IPS DF 6.9 (cell line): Measurements from ENCODE around the gene OPN1SW.

Experiments
- DNase-seq: peaks from one replicate; pipeline ENCODE4 v3.0.0-alpha.2; 2013; ENCODE audit warnings: low read depth, low spot score
- H3K27ac ChIP-seq: one replicate; pipeline ENCODE4 v1.5.1; 2013; ENCODE audit warnings: low read length, control low read depth
- H3K27me3 ChIP-seq: 2 replicates; pipeline ENCODE4 v1.6.1; 2013; ENCODE audit warnings: mild to moderate bottlenecking, low read length; ENCODE audit not compliant: control insufficient read depth, insufficient read depth
- H3K36me3 ChIP-seq: 2 replicates; pipeline ENCODE4 v1.6.1; 2013; ENCODE audit warnings: low read length; ENCODE audit not compliant: control insufficient read depth, insufficient read depth
- H3K4me1 ChIP-seq: 2 replicates; pipeline ENCODE4 v1.6.1; 2013; ENCODE audit warnings: low read length; ENCODE audit not compliant: control insufficient read depth, insufficient read depth
- H3K4me3 ChIP-seq: 2 replicates; pipeline ENCODE4 v1.5.1; 2013; ENCODE audit warnings: mild to moderate bottlenecking, low read length
- H3K9me3 ChIP-seq: 2 replicates; pipeline ENCODE4 v1.6.1; 2013; ENCODE audit warnings: low read length, inconsistent platforms; ENCODE audit not compliant: control insufficient read depth, insufficient read depth
- WGBS: extraction: QIAGEN DNeasy Blood & Tissue Kit; methylation state at CpG from one replicate; pipeline ENCODE4 v1.1.7; 2013; ENCODE audit warnings: mixed read lengths, missing lambda C conversion rate; ENCODE audit not compliant: insufficient read length, insufficient coverage; 5-methylcytosine and 5-hydroxymethylcytosine counted together

Gene OPN1SW

DNA sequence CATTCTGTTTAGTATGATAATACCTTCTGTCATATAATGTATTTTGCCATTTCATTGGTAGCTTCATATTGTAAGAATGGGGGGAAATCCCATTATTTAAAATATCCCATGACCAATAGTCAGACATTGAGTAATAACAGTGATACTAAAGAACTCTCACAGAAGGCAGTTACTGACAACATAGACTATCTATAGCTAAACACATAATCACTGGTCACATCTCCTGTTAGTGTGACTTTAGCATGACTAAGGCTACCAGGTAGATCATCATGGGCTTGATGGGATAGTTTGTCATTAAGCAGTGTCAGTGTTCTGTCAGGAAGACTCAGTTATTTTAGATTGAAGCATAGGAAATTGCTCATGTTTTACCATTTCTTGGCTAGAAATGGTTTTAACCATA lies 16.4 kb downstream of the OPN1SW start:
- Histone ChIP-seq H3K36me3 (peaks cover 19% of the 10 kb centered on the region; the same call in 1 of the 2 replicates), H3K4me3 (no peak overlapping the region), H3K9me3 (no peaks in the 10 kb centered on the region), H3K4me1 (no peaks in the 10 kb centered on the region), H3K27ac (no peak overlapping the region), H3K27me3 (no peaks in the 10 kb centered on the region)
- no peak for DNase-seq

DNA sequence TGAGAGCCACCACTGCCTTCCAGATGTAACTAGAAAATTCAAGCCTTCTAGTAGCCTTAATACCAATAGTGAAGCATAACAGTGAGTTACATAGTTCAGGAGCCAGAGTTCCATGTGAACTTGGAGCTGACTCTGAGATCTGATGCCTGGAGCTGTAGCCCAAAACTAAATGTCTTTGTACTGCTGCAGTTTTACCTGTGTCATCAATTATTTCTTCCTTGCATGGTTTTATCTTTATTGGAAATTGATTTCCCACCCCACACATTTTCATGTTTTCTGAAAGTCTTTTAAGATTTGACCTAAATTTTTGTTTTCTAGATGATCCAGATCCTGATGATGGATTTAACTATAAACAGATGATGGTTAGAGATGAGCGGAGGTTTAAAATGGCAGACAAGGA lies 17.0 kb downstream of the OPN1SW start:
- DNase-seq, result no peak
- H3K4me3 ChIP-seq, result no peak overlapping the region
- no peaks in the 10 kb centered on the region for H3K9me3 ChIP-seq
- H3K4me1 ChIP-seq, result no peaks in the 10 kb centered on the region
- no peak overlapping the region for H3K27ac ChIP-seq
- no peaks in the 10 kb centered on the region for H3K27me3 ChIP-seq
- WGBS, result no CpG with 5 or more reads among the region's 1 CpG
- peaks cover 23% of the 10 kb centered on the region; the same call in 1 of the 2 replicates for H3K36me3 ChIP-seq

DNA sequence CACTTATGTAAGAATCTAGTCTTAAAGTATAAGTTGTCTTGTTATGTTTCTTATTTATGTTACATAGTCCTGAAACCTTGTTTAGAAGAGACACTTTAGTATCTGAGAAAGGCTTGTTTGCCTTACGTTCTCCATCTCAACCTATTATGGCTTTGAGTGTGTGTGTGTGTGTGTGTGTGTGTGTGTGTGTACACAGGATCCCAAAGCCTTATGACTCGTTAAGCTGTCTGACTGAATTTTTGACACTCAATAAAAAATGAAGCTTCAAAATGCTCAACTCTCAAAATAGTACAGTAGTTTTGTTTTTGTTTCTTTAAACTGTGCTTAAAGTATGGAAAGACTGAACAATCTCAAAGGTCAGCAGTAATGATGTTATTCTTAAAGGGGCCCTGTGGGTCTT lies 18.4 kb downstream of the OPN1SW start:
- no peaks in the 10 kb centered on the region for H3K4me1 ChIP-seq
- no peak overlapping the region for H3K27ac ChIP-seq
- no peak for DNase-seq
- H3K36me3 ChIP-seq, result peaks cover 22% of the 10 kb centered on the region; the same call in 1 of the 2 replicates
- H3K4me3 ChIP-seq, result no peak overlapping the region
- no CpG with 5 or more reads among the region's 2 CpGs for WGBS
- no peaks in the 10 kb centered on the region for H3K9me3 ChIP-seq
- H3K27me3 ChIP-seq, result no peaks in the 10 kb centered on the region

DNA sequence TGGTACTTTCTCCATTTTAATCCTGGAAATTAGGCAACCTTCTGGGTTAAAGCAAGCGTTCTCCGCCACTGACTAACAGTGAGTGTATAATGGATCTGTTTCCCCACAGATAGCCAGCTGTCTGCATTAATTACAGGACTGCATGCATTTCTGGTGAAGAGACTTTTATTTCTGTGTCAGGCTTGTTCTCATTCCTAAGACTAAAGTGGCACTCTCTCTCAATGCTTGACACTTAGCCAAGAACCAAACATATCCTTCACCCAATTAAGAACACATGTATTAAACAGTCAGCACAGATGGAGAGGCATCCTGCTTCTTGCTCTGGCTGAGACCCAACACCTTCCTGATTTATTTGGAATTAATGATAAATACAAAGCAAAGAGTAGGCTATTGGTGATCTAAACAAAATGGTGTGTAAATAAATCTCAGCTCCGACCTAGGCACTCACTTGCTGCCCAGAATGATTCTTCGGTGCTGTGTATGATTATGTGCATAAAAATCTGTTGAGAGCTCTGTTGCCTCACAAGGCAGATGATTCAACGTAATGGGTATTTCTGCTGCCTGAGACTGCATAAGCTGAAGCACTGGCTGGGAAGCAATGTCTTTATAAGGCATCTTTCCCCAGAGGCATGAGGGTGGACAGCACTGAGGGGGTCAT lies 19.6 kb downstream of the OPN1SW start:
- no peaks in the 10 kb centered on the region for H3K9me3 ChIP-seq
- WGBS, result no CpG with 5 or more reads among the region's 5 CpGs
- no peak overlapping the region for H3K27ac ChIP-seq
- no peak for DNase-seq
- H3K36me3 ChIP-seq, result peaks cover 19% of the 10 kb centered on the region; the same call in 1 of the 2 replicates
- no peaks in the 10 kb centered on the region for H3K27me3 ChIP-seq
- no peak overlapping the region for H3K4me3 ChIP-seq
- H3K4me1 ChIP-seq, result no peaks in the 10 kb centered on the region

DNA sequence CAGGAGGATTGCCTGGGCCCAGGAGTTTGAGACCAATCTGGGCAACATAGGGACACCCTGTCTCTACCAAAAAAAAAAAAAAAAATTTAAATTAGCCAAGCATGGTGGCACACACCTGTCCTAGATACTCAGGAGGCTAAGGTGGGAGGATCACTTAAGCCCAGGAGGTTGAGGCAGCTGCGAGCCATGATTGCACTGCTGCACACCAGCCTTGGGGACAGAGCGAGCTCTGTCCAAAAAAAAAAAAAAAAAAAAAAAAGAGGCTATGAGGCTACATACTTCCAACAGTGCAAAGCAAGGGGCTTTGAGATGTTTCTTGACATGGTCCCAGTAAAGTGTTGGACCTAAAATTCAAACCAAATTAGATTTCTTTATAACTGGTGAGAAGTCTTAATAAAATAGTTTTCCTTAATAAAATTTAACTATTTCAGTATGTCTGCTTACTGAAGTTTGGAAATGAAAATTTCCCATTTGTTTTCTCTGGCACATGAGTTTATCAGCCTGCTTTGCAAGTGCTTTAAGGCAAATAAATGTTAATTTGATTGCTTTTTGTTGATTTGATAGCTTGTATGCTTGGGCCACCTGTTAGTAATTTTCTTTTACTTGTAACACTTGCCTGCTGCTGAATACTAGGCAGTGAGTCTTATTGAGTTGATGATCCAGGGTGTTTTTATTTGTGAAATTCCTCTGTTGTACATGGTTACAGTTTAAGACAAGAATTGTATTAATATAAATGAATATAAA lies 20.3 kb downstream of the OPN1SW start:
- WGBS, result no CpG with 5 or more reads among the region's 2 CpGs
- peaks cover 19% of the 10 kb centered on the region; the same call in 1 of the 2 replicates for H3K36me3 ChIP-seq
- H3K27me3 ChIP-seq, result no peaks in the 10 kb centered on the region

DNA sequence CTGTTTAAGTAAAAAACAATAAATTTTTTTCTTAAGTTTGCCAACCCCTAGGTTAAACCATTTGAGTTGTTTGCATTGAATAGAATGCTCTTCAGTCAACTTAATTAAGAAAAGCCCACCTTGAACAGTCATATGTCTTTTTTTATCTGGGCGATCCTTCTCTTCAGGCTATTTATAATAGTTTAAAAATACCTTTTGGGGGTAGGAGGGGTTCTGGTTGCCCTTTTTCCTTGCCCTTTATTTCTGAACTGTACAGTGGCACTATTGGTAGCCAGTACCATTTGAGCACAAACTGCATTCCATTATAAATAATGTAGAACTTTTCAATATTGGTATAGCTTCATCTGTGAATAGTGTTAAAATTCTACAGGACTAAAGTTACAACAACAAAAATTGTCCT lies 23.3 kb downstream of the OPN1SW start:
- no peak overlapping the region for H3K4me3 ChIP-seq
- no peaks in the 10 kb centered on the region for H3K4me1 ChIP-seq
- H3K9me3 ChIP-seq, result no peaks in the 10 kb centered on the region
- no CpG with 5 or more reads among the region's 1 CpG for WGBS
- DNase-seq, result no peak
- peaks cover 15% of the 10 kb centered on the region; the same call in 1 of the 2 replicates for H3K36me3 ChIP-seq
- no peaks in the 10 kb centered on the region for H3K27me3 ChIP-seq
- H3K27ac ChIP-seq, result no peak overlapping the region

More for the DNA sequence above, 20.3 kb downstream of the OPN1SW start:
- no peaks in the 10 kb centered on the region for H3K4me1 ChIP-seq
- H3K4me3 ChIP-seq, result no peak overlapping the region
- no peaks in the 10 kb centered on the region for H3K9me3 ChIP-seq
- no peak overlapping the region for H3K27ac ChIP-seq
- no peak for DNase-seq

DNA sequence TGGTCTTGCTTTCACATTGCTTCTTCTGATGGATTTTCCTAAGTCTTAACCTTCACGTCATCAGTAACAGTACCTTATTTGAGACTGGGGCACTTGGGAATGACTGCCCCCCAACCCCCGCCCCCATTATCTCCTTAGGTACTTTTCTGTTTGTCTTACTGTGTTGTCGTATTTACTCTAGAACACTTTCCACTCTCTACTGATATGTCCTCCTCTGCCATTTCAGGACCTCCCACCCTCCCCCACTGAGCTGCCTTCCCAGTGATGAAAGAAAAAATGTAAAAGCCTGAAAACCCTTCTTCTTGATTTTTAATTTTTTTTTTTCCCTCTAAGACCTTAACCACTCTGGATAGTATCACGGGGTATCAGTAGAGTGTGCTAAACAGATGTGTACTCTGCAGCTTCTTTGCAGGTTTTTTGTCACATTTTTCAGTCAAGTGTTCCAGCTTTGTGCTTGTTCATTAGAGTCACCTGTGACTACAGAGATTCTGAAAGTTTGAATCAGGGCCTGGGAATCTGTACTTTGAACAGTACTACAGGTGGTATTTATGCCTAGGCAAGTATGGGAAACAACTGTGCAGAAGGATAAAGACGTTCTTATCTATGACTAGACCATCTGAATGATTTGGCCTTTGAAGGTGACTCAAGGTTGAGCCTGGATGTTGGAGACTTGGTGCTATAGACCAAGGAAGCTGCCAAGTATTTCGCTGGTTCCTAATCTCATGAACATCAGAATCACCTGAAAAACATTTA lies 28.1 kb downstream of the OPN1SW start:
- no peaks in the 10 kb centered on the region for H3K9me3 ChIP-seq
- no peak overlapping the region for H3K27ac ChIP-seq
- no peak for DNase-seq
- peaks cover 3% of the 10 kb centered on the region; the same call in 1 of the 2 replicates for H3K36me3 ChIP-seq
- H3K27me3 ChIP-seq, result no peaks in the 10 kb centered on the region
- WGBS, result no CpG with 5 or more reads among the region's 6 CpGs
- H3K4me3 ChIP-seq, result no peak overlapping the region
- H3K4me1 ChIP-seq, result no peaks in the 10 kb centered on the region

DNA sequence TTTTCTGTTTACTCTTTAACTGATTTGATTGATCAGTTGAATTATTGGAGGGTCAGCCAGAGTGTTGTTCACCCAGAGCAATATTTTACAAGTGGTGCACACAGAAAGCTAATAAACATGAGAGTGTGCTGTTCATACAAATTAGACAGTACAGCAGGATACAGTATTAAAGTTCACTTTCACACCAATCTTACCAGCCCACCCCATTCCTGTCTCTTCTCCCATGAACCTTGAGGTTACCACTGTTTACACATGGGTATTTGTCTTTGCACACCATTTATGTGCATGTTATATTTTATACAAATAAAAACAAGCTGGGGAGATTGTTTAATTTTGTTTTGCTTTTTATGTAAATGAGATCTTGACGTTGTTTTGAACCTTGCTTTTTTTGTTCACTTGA lies 29.9 kb downstream of the OPN1SW start:
- Histone ChIP-seq H3K4me1 (no peaks in the 10 kb centered on the region), H3K9me3 (no peaks in the 10 kb centered on the region), H3K36me3 (peaks cover 3% of the 10 kb centered on the region; the same call in 1 of the 2 replicates), H3K27ac (no peak overlapping the region), H3K4me3 (no peak overlapping the region), H3K27me3 (no peaks in the 10 kb centered on the region)
- DNase-seq, result no peak
- no CpG with 5 or more reads among the region's 1 CpG for WGBS

DNA sequence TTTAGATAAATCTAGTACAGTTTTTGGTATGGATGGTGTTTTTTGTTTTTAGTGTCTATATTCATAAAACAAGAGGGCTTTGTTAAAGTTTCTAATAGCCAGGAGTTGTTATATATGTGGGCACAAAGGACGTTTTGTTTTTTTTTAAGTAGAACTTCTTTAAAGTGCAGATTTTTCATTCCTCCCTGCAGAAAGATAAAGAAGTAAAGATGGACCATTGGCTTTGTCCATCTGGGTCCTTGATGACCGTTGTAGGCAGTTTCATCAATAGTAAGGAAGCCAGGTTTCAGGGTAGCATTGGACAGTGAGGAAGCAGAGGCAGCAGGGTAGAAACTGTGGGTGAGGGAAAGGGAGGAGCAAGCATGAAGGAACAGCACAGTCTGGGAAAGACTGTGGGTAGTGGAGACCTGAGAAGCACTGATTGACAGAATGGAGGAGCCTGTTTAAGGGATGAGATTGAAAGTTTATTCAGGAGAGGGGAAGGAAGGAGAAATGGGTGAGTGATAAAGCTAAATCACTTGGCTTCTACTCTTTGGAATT lies 31.2 kb downstream of the OPN1SW start:
- H3K9me3 ChIP-seq, result no peaks in the 10 kb centered on the region
- no peaks in the 10 kb centered on the region for H3K27me3 ChIP-seq
- no peak for DNase-seq
- H3K4me3 ChIP-seq, result no peak overlapping the region
- H3K4me1 ChIP-seq, result no peaks in the 10 kb centered on the region
- WGBS, result no CpG with 5 or more reads among the region's 2 CpGs
- H3K27ac ChIP-seq, result no peak overlapping the region
- H3K36me3 ChIP-seq, result peaks cover 3% of the 10 kb centered on the region; the same call in 1 of the 2 replicates

DNA sequence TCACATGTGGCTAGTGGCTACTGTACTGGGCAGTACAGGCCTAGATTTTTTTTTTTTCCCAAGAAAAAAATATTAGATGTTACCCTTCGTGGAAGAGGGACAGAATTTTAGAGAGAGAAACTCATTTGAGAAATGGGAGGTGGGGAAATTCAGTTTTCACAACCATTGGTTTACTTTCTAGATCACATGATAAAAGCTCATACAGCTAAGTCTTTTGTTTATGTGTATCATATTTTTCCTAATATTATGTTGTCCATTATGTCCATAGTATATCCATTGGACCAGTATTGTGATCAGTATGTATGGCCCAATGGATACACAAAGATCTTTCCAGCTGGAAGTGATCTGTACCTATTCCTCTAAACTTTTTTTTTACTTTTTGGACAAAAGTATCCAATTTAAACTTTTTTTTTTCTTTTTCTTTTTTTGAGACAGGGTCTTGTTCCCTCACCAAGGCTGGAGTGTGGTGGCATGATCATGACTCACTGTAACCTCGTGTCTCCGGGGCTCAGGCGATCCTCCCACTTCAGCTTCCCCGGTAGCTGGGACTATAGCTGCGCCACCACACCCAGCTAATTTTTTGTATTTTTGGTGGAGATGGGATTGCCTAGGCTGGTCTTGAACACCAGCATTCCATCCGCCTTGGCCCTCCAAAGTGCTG lies 32.4 kb downstream of the OPN1SW start:
- H3K27ac ChIP-seq, result no peak overlapping the region
- H3K27me3 ChIP-seq, result no peaks in the 10 kb centered on the region
- no peak for DNase-seq
- WGBS, result no CpG with 5 or more reads among the region's 7 CpGs
- H3K36me3 ChIP-seq, result peaks cover 3% of the 10 kb centered on the region; the same call in 1 of the 2 replicates
- H3K9me3 ChIP-seq, result no peaks in the 10 kb centered on the region
- H3K4me1 ChIP-seq, result no peaks in the 10 kb centered on the region
- H3K4me3 ChIP-seq, result no peak overlapping the region
